NCI-H1694 (cell line): ENCODE results near the gene SERPINB11.
"Not testable (repeated sequence)": the region's sequence is repeated elsewhere in the genome, so short reads cannot be mapped to it uniquely, and the experiment has no call there.

Experiments
- DNase-seq: peaks from one replicate; lab custom pipeline; 2025; lab: John Stamatoyannopoulos, UW

SERPINB11 gene

GRCh38 chr18:63725682-63726480 lies 23.1 kb downstream of the SERPINB11 start:
- DNase-seq = no peak

- no peak for DNase-seq
Observed at GRCh38 chr18:63730773-63731172, 28.0 kb downstream of the SERPINB11 start.

GRCh38 chr18:63731215-63731614 lies 28.5 kb downstream of the SERPINB11 start:
- no peak for DNase-seq

- no peak for DNase-seq
Observed at GRCh38 chr18:63736876-63737275, 34.1 kb downstream of the SERPINB11 start.

GRCh38 chr18:63741769-63742168 lies 39.0 kb downstream of the SERPINB11 start:
- no peak for DNase-seq

GRCh38 chr18:63747006-63747405 lies 44.2 kb downstream of the SERPINB11 start:
- DNase-seq = no peak

- no peak for DNase-seq
Observed at GRCh38 chr18:63749489-63749888, 46.7 kb downstream of the SERPINB11 start.

- DNase-seq = no peak
Observed at GRCh38 chr18:63752636-63753035, 49.9 kb downstream of the SERPINB11 start.

- no peak for DNase-seq
Observed at GRCh38 chr18:63753676-63754075, 50.9 kb downstream of the SERPINB11 start.

GRCh38 chr18:63757541-63757940 lies 54.8 kb downstream of the SERPINB11 start:
- no peak for DNase-seq

- DNase-seq = no peak
Observed at GRCh38 chr18:63758615-63759240, 56.0 kb downstream of the SERPINB11 start.

- not testable (repeated sequence) for DNase-seq
Observed at GRCh38 chr18:63759786-63760185, 57.0 kb downstream of the SERPINB11 start.

GRCh38 chr18:63762518-63762917 lies 59.8 kb downstream of the SERPINB11 start:
- no peak for DNase-seq

- no peak for DNase-seq
Observed at GRCh38 chr18:63763831-63764600, 61.3 kb downstream of the SERPINB11 start.

GRCh38 chr18:63765837-63766236 lies 63.1 kb downstream of the SERPINB11 start:
- DNase-seq = no peak
